HUES64 (cell line): ENCODE measurements around the gene CYP2F1.
"Not testable (repeated sequence)": the region's sequence is repeated elsewhere in the genome, so short reads cannot be mapped to it uniquely, and the experiment has no call there.

Experiments
- H3K27ac ChIP-seq: 2 replicates; pipeline ENCODE4 v1.7.0; 2013; ENCODE audit warnings: low read depth, low read length, inconsistent platforms
- H3K27me3 ChIP-seq: 2 replicates; pipeline ENCODE4 v1.6.1; 2013; ENCODE audit warnings: mild to moderate bottlenecking, low read length; ENCODE audit not compliant: insufficient read depth
- H3K36me3 ChIP-seq: 2 replicates; pipeline ENCODE4 v1.6.1; 2013; ENCODE audit warnings: mild to moderate bottlenecking, low read length; ENCODE audit not compliant: insufficient read depth
- H3K4me1 ChIP-seq: 2 replicates; pipeline ENCODE4 v1.6.1; 2013; ENCODE audit warnings: mild to moderate bottlenecking, low read length, moderate library complexity; ENCODE audit not compliant: insufficient read depth
- H3K4me3 ChIP-seq: 2 replicates; pipeline ENCODE4 v1.5.1; 2013; ENCODE audit warnings: mild to moderate bottlenecking, low read length, moderate library complexity
- H3K9ac ChIP-seq: 2 replicates; pipeline ENCODE4 v1.6.1; 2013; ENCODE audit warnings: mild to moderate bottlenecking, low read depth, low read length
- H3K9me3 ChIP-seq: 2 replicates; pipeline ENCODE4 v1.6.1; 2013; ENCODE audit warnings: low read depth, low read length; ENCODE audit not compliant: insufficient read depth
- WGBS: fragments of 150-250, 120-280 bp; methylation state at CpG from one replicate; pipeline ENCODE4 v1.1.7; 2013; ENCODE audit warnings: missing lambda C conversion rate; 5-methylcytosine and 5-hydroxymethylcytosine counted together

CYP2F1 gene

DNA sequence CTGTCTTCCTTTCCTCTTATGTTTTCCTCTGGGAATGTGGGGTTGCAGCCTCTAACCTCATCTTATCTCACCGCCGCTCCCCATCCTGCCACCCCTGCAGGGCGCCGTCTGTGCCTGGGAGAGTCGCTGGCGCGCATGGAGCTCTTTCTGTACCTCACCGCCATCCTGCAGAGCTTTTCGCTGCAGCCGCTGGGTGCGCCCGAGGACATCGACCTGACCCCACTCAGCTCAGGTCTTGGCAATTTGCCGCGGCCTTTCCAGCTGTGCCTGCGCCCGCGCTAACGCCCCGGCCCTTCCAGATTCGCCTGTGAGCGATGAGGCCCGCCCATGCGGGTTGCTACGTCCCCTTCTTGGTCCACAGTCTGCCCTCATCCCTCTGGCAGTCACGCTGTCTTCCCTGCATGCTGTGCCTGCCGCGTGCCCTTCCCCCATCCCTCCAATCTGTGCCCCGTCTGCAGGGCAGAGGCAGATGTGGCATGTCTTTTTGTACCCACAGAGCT lies 13.6 kb downstream of the CYP2F1 start:
- H3K36me3 ChIP-seq, H3K27me3 ChIP-seq, H3K9me3 ChIP-seq, H3K9ac ChIP-seq, H3K4me1 ChIP-seq, H3K27ac ChIP-seq: not testable (repeated sequence)
- H3K4me3 ChIP-seq, result peak overlapping the region; percentile 33
- WGBS, result 2% methylated on average over 23 of the region's 29 CpGs

DNA sequence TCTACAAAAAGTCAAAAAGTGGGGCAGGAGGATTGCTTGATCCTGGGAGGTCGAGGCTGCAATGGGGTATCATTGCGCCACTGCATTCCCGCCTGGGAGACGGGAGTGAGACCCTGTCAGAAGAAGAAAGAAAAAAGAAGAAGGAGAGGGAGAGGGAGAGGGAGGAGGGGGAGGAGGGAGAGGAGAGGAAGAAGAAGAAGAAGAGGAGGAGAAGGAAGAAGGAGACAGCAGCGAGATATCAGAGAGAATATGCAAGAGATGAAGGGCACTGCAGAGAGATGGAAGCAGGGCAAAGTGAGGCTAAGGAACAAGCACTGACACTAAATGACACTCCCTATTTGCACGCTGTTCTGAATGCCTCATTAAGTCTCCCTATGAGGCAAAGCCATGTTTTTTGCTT lies 14.5 kb downstream of the CYP2F1 start:
- Histone ChIP-seq H3K27me3 (peaks cover 6% of the 10 kb centered on the region), H3K4me1 (0 out of 2 replicates have a peak, but pooled peaks cover 4% of the 10 kb centered on the region), H3K9me3 (no peaks in the 10 kb centered on the region), H3K36me3 (no peaks in the 10 kb centered on the region), H3K9ac (no peak overlapping the region), H3K4me3 (no peak overlapping the region), H3K27ac (no peak overlapping the region)
- 82% methylated on average over 6 of the region's 6 CpGs for WGBS

DNA sequence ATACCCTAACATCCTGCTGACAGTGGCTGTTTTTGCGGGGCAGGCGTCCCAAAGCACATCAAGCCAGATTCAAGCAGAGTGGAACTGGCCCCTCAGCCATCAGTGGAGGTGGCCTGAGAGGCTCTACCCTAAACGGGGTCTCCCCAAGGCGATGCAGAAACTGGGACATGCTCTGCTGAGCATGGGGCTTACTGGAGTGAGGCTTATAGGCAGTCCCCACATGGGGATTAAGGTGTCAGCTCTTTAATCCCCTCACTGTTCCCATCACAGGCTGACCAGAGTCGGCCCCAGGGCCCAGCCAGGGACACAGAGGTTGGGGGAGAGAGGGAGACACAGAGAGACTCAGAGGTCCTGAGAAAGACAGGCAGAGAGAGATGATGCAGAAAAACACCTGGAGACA lies 17.0 kb downstream of the CYP2F1 start:
- Histone ChIP-seq H3K9me3 (no peaks in the 10 kb centered on the region), H3K4me1 (0 out of 2 replicates have a peak, but pooled peaks cover 4% of the 10 kb centered on the region), H3K4me3 (no peak overlapping the region), H3K27me3 (peaks cover 16% of the 10 kb centered on the region), H3K36me3 (no peaks in the 10 kb centered on the region), H3K27ac (no peak overlapping the region), H3K9ac (no peak overlapping the region)
- WGBS, result 81% methylated on average over 5 of the region's 5 CpGs

DNA sequence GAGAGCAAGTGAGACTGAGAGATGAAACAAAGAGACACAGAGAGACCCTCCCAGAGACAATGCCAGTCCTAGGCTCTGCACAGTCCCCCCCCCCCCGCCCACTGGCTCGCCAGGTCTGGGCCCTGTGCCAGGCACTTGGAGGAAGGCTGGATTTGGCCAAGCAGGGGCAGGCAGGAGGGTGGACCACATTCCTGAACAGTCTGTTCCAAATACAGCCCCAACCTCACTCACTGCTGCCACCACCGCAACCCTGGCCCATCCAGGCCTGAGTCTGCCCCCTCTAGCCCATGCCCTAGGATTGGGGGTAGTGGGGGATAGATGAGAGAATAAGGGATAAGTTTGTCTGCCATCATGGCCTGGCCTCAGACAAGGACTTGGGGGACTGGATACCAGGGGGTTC lies 19.0 kb downstream of the CYP2F1 start:
- 80% methylated on average over 1 of the region's 3 CpGs for WGBS
- Histone ChIP-seq H3K9me3 (no peaks in the 10 kb centered on the region), H3K27ac (no peak overlapping the region), H3K4me3 (no peak overlapping the region), H3K9ac (no peak overlapping the region), H3K4me1 (0 out of 2 replicates have a peak, but pooled peaks cover 4% of the 10 kb centered on the region), H3K36me3 (no peaks in the 10 kb centered on the region), H3K27me3 (peaks cover 16% of the 10 kb centered on the region)

DNA sequence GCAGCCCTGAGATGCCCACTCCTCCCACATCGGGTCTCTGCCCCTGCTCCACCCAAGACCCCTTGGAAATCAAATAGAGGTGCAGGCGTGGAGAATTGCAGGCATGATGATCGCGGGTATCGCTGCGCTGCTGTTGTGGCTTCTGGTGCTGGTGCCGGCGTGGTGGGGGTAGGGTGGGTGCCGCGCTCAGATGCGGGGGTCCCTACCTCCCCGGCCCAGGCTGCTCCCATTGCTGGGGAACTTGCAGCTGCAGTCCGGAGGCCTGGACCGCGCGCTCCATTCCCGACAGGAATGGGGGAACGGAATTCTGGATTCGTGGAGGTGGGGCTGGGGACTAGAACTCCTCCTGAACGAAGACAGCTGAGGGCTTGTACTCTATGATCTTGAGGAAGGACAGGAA lies 20.4 kb downstream of the CYP2F1 start:
- no peak overlapping the region for H3K4me3 ChIP-seq

DNA sequence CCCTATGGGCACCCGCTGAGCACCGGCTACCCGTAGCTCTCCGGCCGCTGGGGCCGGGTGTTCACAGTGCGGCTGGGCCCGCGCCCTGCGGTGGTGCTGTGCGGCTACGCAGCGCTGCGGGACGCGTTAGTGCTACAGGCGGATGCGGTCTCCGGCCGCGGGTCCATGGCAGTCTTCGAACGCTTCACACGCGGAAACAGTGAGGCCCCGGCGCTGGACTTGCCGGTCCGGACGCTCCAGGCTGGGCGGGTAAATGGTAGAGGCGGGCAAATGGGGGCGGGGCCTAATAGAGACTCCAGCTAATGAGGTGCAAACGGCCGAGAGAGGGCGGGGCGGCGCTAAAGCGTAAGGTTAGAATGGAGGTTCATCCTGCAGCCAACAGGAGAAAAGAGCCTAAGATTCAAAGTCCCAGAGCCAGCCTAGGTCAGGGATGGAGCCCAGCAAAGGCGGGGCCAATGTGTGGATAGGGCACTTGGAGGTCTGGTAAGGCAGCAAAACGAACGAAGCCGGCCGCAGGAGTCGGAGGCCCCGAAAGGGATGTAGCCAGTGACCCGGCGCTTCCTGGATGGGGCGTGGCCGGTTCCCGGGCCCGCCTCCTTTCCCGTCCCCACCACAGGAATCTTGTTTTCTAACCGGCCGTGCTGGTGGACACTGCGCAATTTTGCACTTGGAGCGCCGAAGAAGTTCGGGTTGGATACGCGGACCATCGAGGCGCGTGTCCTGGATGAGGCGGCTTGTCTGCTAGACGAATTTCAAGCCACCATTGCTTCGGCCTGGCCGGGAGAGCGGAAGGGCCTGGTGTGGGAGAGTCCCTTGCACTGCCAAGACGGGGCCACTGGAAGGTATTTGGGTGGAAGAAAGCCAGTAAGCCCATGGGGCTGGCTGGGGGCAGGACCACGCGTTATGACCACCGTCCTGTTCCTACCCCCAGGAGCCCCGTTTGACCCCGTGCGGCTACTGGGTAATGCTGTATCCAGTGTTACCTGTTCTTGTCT lies 21.5 kb downstream of the CYP2F1 start:
- not testable (repeated sequence) for H3K36me3 ChIP-seq, H3K4me1 ChIP-seq, H3K27me3 ChIP-seq, H3K9me3 ChIP-seq
- H3K27ac ChIP-seq, result peak overlapping the region; percentile 71; the same call in 1 of the 2 replicates
- H3K4me3 ChIP-seq, result peak overlapping the region; percentile 65
- WGBS, result 17% methylated on average over 64 of the region's 76 CpGs
- H3K9ac ChIP-seq, result peak overlapping the region; percentile 54

More for the DNA sequence above, 20.4 kb downstream of the CYP2F1 start:
- WGBS, result 95% methylated on average over 20 of the region's 20 CpGs
- peaks cover 10% of the 10 kb centered on the region for H3K27me3 ChIP-seq
- no peak overlapping the region for H3K27ac ChIP-seq
- H3K36me3 ChIP-seq, result no peaks in the 10 kb centered on the region
- no peak overlapping the region for H3K9ac ChIP-seq
- no peaks in the 10 kb centered on the region for H3K9me3 ChIP-seq
- H3K4me1 ChIP-seq, result 0 out of 2 replicates have a peak, but pooled peaks cover 4% of the 10 kb centered on the region

DNA sequence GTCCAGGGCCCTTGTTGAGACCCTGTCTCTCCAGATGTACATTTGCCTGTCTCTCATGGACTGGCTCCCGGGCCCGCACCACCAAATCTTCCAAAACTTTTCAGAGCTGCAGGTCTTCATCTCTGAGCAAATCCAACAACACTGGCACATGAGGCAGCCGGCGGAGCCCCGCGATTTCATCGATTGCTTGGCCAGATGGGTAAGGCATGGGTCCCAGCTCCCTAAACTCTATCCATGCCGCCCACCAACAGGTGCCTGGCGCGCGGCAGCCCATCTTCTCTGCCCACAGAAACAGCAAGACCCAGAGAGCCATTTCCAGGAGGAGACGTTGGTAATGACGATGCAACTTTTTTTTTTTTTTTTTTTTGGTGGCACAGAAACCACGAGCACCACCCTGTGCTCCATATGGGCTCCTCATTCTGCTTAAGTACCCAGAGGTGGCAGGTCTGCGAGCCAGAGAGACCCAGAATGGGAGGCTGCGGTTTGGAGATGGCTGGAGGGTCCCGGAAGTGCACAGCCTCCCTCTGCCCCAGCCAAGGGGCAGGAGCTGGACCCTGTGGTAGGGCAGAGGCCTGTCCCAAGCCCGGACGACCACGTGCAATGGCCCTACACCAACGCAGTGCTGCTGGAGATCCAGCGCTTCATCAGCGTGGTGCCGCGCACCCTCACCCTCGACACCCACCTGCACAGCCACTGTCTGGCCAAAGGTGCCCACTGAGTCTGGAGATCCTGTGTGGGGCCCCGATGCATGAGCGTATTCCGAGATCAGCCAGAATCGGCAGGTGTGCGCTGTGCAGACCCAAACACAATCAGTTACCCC lies 22.6 kb downstream of the CYP2F1 start:
- Histone ChIP-seq H3K4me3 (peak overlapping the region; percentile 65; the same call in 1 of the 2 replicates), H3K9ac (no peak overlapping the region), H3K9me3 (no peaks in the 10 kb centered on the region), H3K4me1 (no peaks in the 10 kb centered on the region), H3K27me3 (peaks cover 10% of the 10 kb centered on the region), H3K27ac (no peak overlapping the region), H3K36me3 (no peaks in the 10 kb centered on the region)
- 96% methylated on average over 31 of the region's 31 CpGs for WGBS

DNA sequence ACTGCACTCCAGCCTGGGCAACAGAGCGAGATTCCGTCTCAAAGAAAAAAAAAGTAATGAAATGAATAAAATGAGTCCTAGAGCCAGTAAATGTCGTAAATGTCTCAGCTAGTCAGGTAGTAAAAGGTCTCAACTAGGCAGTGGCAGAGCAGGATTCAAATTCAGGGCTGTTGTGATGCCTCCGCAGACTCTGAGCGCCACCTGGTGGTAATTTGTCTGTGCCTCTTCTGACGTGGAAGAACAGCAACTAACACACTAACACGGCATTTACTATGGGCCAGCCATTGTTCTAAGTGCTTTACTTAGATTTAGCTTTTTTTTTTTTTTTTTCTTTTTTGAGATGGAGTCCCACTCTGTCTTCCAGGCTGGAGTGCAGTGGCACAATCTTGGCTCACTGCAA lies 30.2 kb downstream of the CYP2F1 start:
- Histone ChIP-seq H3K36me3 (no peaks in the 10 kb centered on the region), H3K9ac (no peak overlapping the region), H3K4me1 (no peaks in the 10 kb centered on the region), H3K9me3 (no peaks in the 10 kb centered on the region), H3K27me3 (no peaks in the 10 kb centered on the region), H3K27ac (no peak overlapping the region), H3K4me3 (no peak overlapping the region)
- 51% methylated on average over 7 of the region's 7 CpGs for WGBS

DNA sequence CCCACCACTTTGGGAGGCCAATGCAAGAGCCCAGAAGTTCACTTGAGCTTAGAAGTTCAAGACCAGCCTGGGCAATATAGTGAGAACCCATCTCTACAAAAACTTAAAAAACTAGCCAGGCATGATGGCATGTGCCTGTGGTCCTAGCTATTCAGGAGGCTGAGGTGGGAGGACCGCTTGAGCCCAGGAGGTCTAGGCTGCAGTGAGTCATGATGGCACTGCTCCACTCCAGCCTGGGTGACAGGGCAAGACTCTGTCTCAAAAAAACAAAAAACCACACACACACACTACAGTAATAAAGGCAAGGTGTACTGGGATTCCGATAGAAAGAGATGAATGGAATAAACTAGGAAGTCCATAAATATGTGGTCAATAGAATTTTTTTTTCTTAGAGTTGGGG lies 35.6 kb downstream of the CYP2F1 start:
- Histone ChIP-seq H3K27ac (no peak overlapping the region), H3K9me3 (no peaks in the 10 kb centered on the region), H3K27me3 (no peaks in the 10 kb centered on the region), H3K36me3 (no peaks in the 10 kb centered on the region), H3K4me1 (no peaks in the 10 kb centered on the region), H3K4me3 (no peak overlapping the region), H3K9ac (no peak overlapping the region)
- WGBS, result 94% methylated on average over 2 of the region's 2 CpGs

DNA sequence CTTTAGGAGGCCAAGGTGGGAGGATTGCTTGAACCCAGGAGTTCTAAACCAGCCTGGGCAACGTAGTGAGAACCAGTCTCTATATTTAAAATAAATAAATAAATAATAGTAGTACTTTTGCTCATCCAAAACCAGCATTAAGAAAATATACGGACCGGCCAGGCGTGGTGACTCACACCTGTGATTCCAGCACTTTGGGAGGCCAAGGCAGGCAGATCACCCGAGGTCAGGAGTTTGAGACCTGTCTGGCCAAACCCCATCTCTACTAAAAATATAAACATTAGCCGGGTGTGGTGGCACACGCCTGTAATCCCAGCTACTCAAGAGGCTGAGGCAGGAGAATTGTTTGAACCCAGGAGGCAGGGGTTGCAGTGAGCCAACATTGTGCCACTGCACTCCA lies 36.8 kb downstream of the CYP2F1 start:
- H3K4me1 ChIP-seq, H3K27me3 ChIP-seq, H3K27ac ChIP-seq, H3K9me3 ChIP-seq, H3K9ac ChIP-seq, H3K36me3 ChIP-seq, H3K4me3 ChIP-seq: not testable (repeated sequence)
- WGBS, result 91% methylated on average over 6 of the region's 7 CpGs

DNA sequence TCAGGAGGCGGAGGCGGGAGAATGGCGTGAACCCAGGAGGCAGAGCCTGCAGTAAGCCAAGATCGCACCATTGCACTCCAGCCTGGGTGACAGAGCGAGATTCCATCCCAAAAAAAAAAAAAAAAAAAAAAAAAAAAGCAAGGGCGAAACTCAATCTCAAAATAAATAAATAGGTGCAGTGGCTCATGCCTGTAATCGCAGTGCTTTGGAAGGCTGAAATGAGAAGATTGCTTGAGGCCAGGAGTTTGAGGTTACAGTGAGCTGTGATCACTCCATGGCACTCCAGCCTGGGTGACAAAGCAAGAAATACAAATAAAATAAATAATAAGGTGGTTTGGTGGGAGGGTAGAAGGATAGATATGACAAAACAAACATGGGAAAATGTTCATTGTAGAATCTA lies 39.8 kb downstream of the CYP2F1 start:
- no peak overlapping the region for H3K4me3 ChIP-seq
- peaks cover 4% of the 10 kb centered on the region; the same call in 1 of the 2 replicates for H3K9me3 ChIP-seq
- H3K27me3 ChIP-seq, result no peaks in the 10 kb centered on the region
- no peaks in the 10 kb centered on the region; the same call in 1 of the 2 replicates for H3K4me1 ChIP-seq
- H3K27ac ChIP-seq, result no peak overlapping the region
- H3K9ac ChIP-seq, result no peak overlapping the region
- 96% methylated on average over 5 of the region's 7 CpGs for WGBS
- no peaks in the 10 kb centered on the region for H3K36me3 ChIP-seq
